Natural killer cell (primary cell): ENCODE results near the gene NCK1. TPM values are rescaled to one million over a fixed set of nuclear protein-coding genes. Genes with fewer than 3 reads are reported as not detected.
A peak's percentile ranks its signal among the peaks of the same experiment; 100 is the strongest.
"Not testable (repeated sequence)": the region's sequence is repeated elsewhere in the genome, so short reads cannot be mapped to it uniquely, and the experiment has no call there.

Source experiments
- ATAC-seq, 3 donors: fragments of 150-1000 bp in 2 of 3; fragments of 200-7000 bp in 1 of 3; cut with Tn5 transposase; 1 replicate in 1 of 3; 2 replicates in 2 of 3; pipeline ENCODE4 v1.10.0; 2021; ENCODE audit warnings: mild to moderate bottlenecking in 2 of 3, moderate library complexity in 2 of 3
- DNase-seq, 2 donors: peaks; one replicate each; pipeline versions ENCODE4 v3.0.0 to v3.0.0-alpha.2; 2013 to 2021; ENCODE audit warnings: mixed read lengths in 1 of 2
- H3K27ac ChIP-seq: one replicate; pipeline ENCODE4 v1.5.1; 2013; ENCODE audit warnings: mild to moderate bottlenecking, low read length
- H3K27me3 ChIP-seq: one replicate; pipeline ENCODE4 v1.6.1; 2013; ENCODE audit warnings: low read length; ENCODE audit not compliant: control insufficient read depth, insufficient read depth
- H3K36me3 ChIP-seq: one replicate; pipeline ENCODE4 v1.6.1; 2013; ENCODE audit warnings: low read length; ENCODE audit not compliant: control insufficient read depth, insufficient read depth
- H3K4me1 ChIP-seq: one replicate; pipeline ENCODE4 v1.6.1; 2013; ENCODE audit warnings: low read length; ENCODE audit not compliant: control insufficient read depth, insufficient read depth
- H3K4me3 ChIP-seq: one replicate; pipeline ENCODE4 v1.5.1; 2013; ENCODE audit warnings: low read length
- H3K9me3 ChIP-seq: one replicate; pipeline ENCODE4 v1.6.1; 2013; ENCODE audit warnings: low read length; ENCODE audit not compliant: control insufficient read depth, insufficient read depth
- H3K27ac Mint-ChIP-seq, 2 donors: one replicate each; pipeline ENCODE4 v1.8.0; 2022; ENCODE audit warnings: mild to moderate bottlenecking in 2 of 2, mixed read lengths in 2 of 2, moderate library complexity in 1 of 2
- H3K27me3 Mint-ChIP-seq, 2 donors: one replicate each; pipeline ENCODE4 v1.8.0; 2022; ENCODE audit warnings: low read depth in 2 of 2, mixed read lengths in 2 of 2
- H3K36me3 Mint-ChIP-seq: one replicate; pipeline ENCODE4 v1.8.0; 2022; ENCODE audit warnings: mixed read lengths
- H3K4me1 Mint-ChIP-seq, 2 donors: one replicate each; pipeline ENCODE4 v1.8.0; 2022; ENCODE audit warnings: mixed read lengths in 2 of 2
- H3K4me3 Mint-ChIP-seq: one replicate; pipeline ENCODE4 v1.8.0; 2022; ENCODE audit warnings: mild to moderate bottlenecking, moderate library complexity, mixed read lengths
- H3K9me3 Mint-ChIP-seq, 2 donors: one replicate each; pipeline ENCODE4 v1.8.0; 2022; ENCODE audit warnings: mixed read lengths in 2 of 2
- WGBS: methylation state at CpG from one replicate; pipeline ENCODE4 v1.1.7; 2013; ENCODE audit warnings: missing lambda C conversion rate; ENCODE audit not compliant: insufficient coverage; 5-methylcytosine and 5-hydroxymethylcytosine counted together
- intact Hi-C: fragments of 100-400 bp; cut with micrococcal nuclease; formaldehyde crosslinking; loops from one replicate; pipeline ENCODE4 v1.14.2; 2022
- total RNA-seq, 4 donors: library from RNA; stranded (reverse); fragments of 120-200 nt in 1 of 4; gene quantifications; one replicate each; pipeline versions ENCODE4 v1.2.3 to v1.2.4, GENCODE V29; 2013 to 2022
- TF ChIP-seq, protein P1 (sequence below): fragments of 200-600 bp; IDR thresholded peaks from one replicate; pipeline ENCODE4 v1.8.0; 2022; ENCODE audit warnings: antibody characterized with exemption

Gene NCK1
- total RNA-seq, 3 donors from 2014 or later (not counting 1 experiment from before 2014, with no cell fraction given), result 61.2 to 77.9 (median 69.5) TPM

DNA sequence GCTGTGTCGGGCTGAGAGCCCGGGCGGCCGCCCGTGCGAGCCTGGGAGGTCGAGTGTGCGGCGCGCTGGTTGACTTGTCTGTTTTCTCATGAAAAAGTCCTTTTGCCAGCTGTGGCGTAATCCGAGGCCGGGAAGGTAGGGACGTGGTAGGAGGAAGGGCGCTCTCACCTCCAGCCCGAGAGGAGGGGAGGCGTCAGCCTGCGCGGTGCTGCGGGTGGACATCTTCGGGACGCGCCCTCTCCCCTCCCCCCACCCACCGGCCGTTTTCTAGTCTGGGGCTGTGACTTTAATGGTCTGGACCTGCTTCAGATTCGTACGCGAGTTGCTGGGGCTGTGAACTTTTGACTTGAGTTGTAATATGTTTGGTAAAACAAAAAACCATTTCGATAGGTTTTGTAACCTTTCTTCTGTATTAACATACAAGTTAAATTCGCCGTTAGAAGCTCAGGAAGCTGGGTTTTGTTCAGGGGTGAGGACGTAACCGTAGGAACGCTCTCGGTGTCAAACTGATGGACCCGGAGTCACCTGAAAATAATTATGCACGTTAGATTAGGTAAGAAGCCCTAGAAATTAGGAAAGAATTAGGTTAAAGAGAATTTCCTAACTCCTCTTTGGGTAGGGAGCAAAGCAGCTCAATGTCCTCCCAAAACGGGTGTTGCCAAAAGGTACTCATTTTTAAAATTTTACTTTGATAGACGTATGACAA lies 762 bp downstream of the NCK1 start:
- Mint-ChIP-seq H3K4me3 (peak overlapping the region; percentile 98), H3K4me1 (peaks cover 47 to 54% of the 10 kb centered on the region in 2 donors), H3K9me3 (no peaks in the 10 kb centered on the region), H3K27me3 (no peaks in the 10 kb centered on the region), H3K27ac (peak overlapping the region; percentile 98 to 99), H3K36me3 (no peaks in the 10 kb centered on the region)
- under 1% methylated on average over 24 of the region's 39 CpGs for WGBS
- DNase-seq, result peak in 1 of 2 donors; percentile 67
- ATAC-seq, result peak; percentile 2 to 22 (median 7)
- Histone ChIP-seq H3K4me1 (peaks cover 17% of the 10 kb centered on the region), H3K4me3 (peak overlapping the region; percentile 57), H3K27me3 (no peaks in the 10 kb centered on the region), H3K9me3 (no peaks in the 10 kb centered on the region), H3K27ac (peak overlapping the region; percentile 97), H3K36me3 (no peaks in the 10 kb centered on the region)
- intact Hi-C loops, result loop anchor here (1.0 to 5.0 kb wide), 5 partner anchors 59 to 612 kb away; partner anchors contain the start of genes PCCB and STAG1
- TF ChIP-seq, protein P1, sequence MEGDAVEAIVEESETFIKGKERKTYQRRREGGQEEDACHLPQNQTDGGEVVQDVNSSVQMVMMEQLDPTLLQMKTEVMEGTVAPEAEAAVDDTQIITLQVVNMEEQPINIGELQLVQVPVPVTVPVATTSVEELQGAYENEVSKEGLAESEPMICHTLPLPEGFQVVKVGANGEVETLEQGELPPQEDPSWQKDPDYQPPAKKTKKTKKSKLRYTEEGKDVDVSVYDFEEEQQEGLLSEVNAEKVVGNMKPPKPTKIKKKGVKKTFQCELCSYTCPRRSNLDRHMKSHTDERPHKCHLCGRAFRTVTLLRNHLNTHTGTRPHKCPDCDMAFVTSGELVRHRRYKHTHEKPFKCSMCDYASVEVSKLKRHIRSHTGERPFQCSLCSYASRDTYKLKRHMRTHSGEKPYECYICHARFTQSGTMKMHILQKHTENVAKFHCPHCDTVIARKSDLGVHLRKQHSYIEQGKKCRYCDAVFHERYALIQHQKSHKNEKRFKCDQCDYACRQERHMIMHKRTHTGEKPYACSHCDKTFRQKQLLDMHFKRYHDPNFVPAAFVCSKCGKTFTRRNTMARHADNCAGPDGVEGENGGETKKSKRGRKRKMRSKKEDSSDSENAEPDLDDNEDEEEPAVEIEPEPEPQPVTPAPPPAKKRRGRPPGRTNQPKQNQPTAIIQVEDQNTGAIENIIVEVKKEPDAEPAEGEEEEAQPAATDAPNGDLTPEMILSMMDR, result no peak

DNA sequence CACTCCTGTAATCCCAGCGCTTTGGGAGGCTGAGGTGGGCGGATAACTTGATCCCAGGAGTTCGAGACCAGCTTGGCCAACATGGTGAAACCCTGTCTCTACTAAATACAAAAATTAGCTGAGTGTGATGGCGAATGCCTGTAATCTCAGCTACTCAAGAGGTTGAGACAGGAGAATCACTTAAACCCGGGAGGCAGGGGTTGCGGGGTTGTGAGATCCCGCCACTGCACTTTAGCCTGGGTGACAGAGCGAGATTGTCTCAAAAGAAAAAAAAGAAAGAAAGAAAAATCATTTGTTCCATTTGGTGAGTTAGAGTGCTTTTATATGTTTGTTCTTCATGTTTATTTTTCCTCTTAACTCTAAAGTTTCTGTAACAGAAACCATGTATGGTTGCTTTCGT lies 7.3 kb downstream of the NCK1 start:
- Mint-ChIP-seq H3K36me3 (no peaks in the 10 kb centered on the region), H3K4me3 (no peak overlapping the region), H3K4me1 (peaks cover 63 to 64% of the 10 kb centered on the region in 2 donors), H3K27ac (no peak overlapping the region), H3K27me3 (no peaks in the 10 kb centered on the region), H3K9me3 (peaks cover 0 to 8% of the 10 kb centered on the region in 2 donors)
- Histone ChIP-seq H3K4me3 (no peak overlapping the region), H3K36me3 (peaks cover 6% of the 10 kb centered on the region), H3K9me3 (no peaks in the 10 kb centered on the region), H3K27ac (no peak overlapping the region), H3K27me3 (no peaks in the 10 kb centered on the region), H3K4me1 (peaks cover 11% of the 10 kb centered on the region)
- ATAC-seq (no peak), DNase-seq (no peak)
- TF ChIP-seq, protein P1, result no peak
- WGBS, result 92% methylated on average over 9 of the region's 9 CpGs
- intact Hi-C loops, result no loop called here

DNA sequence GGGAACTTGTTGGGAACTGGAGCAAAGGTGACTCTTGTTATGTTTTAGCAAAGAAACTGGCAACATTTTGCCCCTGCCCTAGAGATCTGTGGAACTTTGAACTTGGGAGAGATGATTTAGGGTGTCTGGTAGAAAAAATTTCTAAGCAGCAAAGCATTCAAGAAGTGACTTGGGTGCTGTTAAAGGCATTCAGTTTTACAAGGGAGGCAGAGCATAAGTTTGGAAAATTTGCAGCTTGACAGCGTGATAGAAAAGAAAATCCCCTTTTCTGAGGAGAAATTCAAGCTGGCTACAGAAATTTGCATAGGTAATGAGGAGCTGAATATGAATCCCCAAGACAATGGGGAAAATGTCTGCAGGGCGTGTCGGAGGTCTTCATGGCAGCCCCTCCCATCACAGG lies 10.2 kb downstream of the NCK1 start:
- H3K36me3 Mint-ChIP-seq, H3K36me3 ChIP-seq, H3K9me3 ChIP-seq, H3K4me3 ChIP-seq, H3K27me3 Mint-ChIP-seq, DNase-seq, H3K27me3 ChIP-seq, H3K4me3 Mint-ChIP-seq, H3K9me3 Mint-ChIP-seq, H3K27ac ChIP-seq, ATAC-seq, intact Hi-C loops: not testable (repeated sequence)
- peaks cover 11% of the 10 kb centered on the region for H3K4me1 ChIP-seq
- WGBS, result 96% methylated on average over 3 of the region's 3 CpGs
- H3K27ac Mint-ChIP-seq, result peak overlapping the region; percentile 34 to 59
- peaks cover 66 to 67% of the 10 kb centered on the region in 2 donors for H3K4me1 Mint-ChIP-seq

DNA sequence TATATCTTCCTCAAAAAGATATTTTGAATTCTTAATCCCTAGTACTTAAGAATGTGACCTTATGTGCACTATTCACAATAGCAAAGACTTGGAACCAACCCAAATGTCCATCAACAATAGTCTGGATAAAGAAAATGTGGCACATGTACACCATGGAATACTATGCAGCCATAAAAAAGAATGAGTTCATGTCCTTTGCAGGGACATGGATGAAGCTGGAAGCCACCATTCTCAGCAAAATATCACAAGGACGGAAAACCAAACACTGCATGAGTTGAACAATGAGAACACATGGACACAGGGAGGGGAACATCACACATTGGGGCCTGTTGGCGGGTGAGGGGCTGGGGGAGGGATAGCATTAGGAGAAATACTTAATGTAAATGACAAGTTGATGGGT lies 17.5 kb downstream of the NCK1 start:
- H3K4me1 ChIP-seq, H3K4me3 ChIP-seq, H3K4me3 Mint-ChIP-seq, H3K9me3 Mint-ChIP-seq, H3K27ac ChIP-seq, H3K9me3 ChIP-seq, DNase-seq, H3K27me3 Mint-ChIP-seq, H3K27me3 ChIP-seq, intact Hi-C loops, H3K36me3 ChIP-seq, H3K36me3 Mint-ChIP-seq, ATAC-seq: not testable (repeated sequence)
- WGBS, result 93% methylated on average over 2 of the region's 2 CpGs
- Mint-ChIP-seq H3K27ac (peak overlapping the region in 1 of 2 donors; percentile 55), H3K4me1 (peaks cover 74 to 75% of the 10 kb centered on the region in 2 donors)
